Lung (tissue), 12 donors: ENCODE measurements around the gene OR10J5. TPM values are rescaled to one million over a fixed set of nuclear protein-coding genes. Genes with fewer than 3 reads are reported as not detected.
"Not testable (repeated sequence)": the region's sequence is repeated elsewhere in the genome, so short reads cannot be mapped to it uniquely, and the experiment has no call there.

Experiments used
- ATAC-seq: fragments of 200-7000 bp; cut with Tn5 transposase; one replicate; pipeline ENCODE4 v1.9.1; 2020; ENCODE audit warnings: moderate number of reproducible peaks; ENCODE audit not compliant: insufficient read depth, low FRiP score
- DNase-seq, 3 donors: peaks; one replicate each; pipeline ENCODE4 v3.0.0-alpha.2; 2013 to 2017
- H3K27ac ChIP-seq, 2 donors: one replicate each; pipeline ENCODE4 v1.5.1; 2013; ENCODE audit warnings: mild to moderate bottlenecking in 2 of 2, moderate library complexity in 2 of 2, control low read depth in 1 of 2, inconsistent platforms in 1 of 2, low read depth in 1 of 2, low read length in 1 of 2
- H3K27me3 ChIP-seq, 3 donors: one replicate each; pipeline ENCODE4 v1.5.1; 2013; ENCODE audit warnings: low read length in 2 of 3; ENCODE audit not compliant: control insufficient read depth in 3 of 3, insufficient read depth in 3 of 3
- H3K36me3 ChIP-seq, 4 donors: one replicate each; pipeline ENCODE4 v1.5.1; 2013; ENCODE audit warnings: low read length in 4 of 4, mild to moderate bottlenecking in 1 of 4, moderate library complexity in 1 of 4; ENCODE audit not compliant: control insufficient read depth in 4 of 4, insufficient read depth in 4 of 4
- H3K4me1 ChIP-seq, 5 donors: one replicate each; pipeline ENCODE4 v1.5.1; 2013; ENCODE audit warnings: low read length in 5 of 5, mild to moderate bottlenecking in 2 of 5, moderate library complexity in 1 of 5; ENCODE audit not compliant: control insufficient read depth in 5 of 5, insufficient read depth in 5 of 5
- H3K4me3 ChIP-seq: one replicate; pipeline ENCODE4 v1.5.1; 2013; ENCODE audit warnings: mild to moderate bottlenecking, control low read depth, moderate library complexity
- H3K9ac ChIP-seq, 2 donors: one replicate each; pipeline ENCODE4 v1.5.1; 2013; ENCODE audit warnings: low read length in 2 of 2, control low read depth in 1 of 2; ENCODE audit not compliant: insufficient read depth in 1 of 2
- H3K9me3 ChIP-seq, 4 donors: one replicate each; pipeline ENCODE4 v1.5.1; 2013; ENCODE audit warnings: low read length in 3 of 4, mild to moderate bottlenecking in 1 of 4, moderate library complexity in 1 of 4; ENCODE audit not compliant: control insufficient read depth in 4 of 4, insufficient read depth in 3 of 4
- WGBS, 2 donors: extraction: QIAGEN DNeasy Blood & Tissue Kit; methylation state at CpG; one replicate each; pipeline ENCODE4 v1.1.7; 2013; 5-methylcytosine and 5-hydroxymethylcytosine counted together
- polyA plus RNA-seq, 2 donors: library from polyadenylated mRNA; stranded (reverse); fragments of 200-250 nt; gene quantifications; one replicate each; pipeline ENCODE4 v1.2.1, GENCODE V29; 2013
- total RNA-seq, 2 donors: library from RNA; depleted of rRNA in 1 of 2; stranded (reverse); fragments of >200 nt in 1 of 2; gene quantifications; one replicate each; pipeline ENCODE4 v1.2.1, GENCODE V29; 2014 to 2021
- TF ChIP-seq, protein P1 (sequence below): IDR thresholded peaks from 2 replicates; pipeline ENCODE4 v1.5.1; 2012; ENCODE audit warnings: mild to moderate bottlenecking; ENCODE audit errors: control extremely low read depth, extremely low read depth
- donor health status: control.
- donor health status: control.
- donor health status: Bipolar disorder and iron deficiency.
- donor health status: healthy.
- donor health status: DM: yes; HTN: yes; CAD: no.

The OR10J5 gene
- total and polyA plus RNA-seq, 4 donors = not detected

- TF ChIP-seq, protein P1, sequence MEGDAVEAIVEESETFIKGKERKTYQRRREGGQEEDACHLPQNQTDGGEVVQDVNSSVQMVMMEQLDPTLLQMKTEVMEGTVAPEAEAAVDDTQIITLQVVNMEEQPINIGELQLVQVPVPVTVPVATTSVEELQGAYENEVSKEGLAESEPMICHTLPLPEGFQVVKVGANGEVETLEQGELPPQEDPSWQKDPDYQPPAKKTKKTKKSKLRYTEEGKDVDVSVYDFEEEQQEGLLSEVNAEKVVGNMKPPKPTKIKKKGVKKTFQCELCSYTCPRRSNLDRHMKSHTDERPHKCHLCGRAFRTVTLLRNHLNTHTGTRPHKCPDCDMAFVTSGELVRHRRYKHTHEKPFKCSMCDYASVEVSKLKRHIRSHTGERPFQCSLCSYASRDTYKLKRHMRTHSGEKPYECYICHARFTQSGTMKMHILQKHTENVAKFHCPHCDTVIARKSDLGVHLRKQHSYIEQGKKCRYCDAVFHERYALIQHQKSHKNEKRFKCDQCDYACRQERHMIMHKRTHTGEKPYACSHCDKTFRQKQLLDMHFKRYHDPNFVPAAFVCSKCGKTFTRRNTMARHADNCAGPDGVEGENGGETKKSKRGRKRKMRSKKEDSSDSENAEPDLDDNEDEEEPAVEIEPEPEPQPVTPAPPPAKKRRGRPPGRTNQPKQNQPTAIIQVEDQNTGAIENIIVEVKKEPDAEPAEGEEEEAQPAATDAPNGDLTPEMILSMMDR = no peak
- WGBS, 2 donors = 63 to 85% methylated on average over 4 of the region's 4 CpGs
- no peak for ATAC-seq
- Histone ChIP-seq H3K4me3 (no peak overlapping the region), H3K9me3 (peaks cover 0 to 4% (median 1%) of the 10 kb centered on the region in 4 donors), H3K9ac (no peak overlapping the region), H3K36me3 (no peaks in the 10 kb centered on the region), H3K27ac (no peak overlapping the region), H3K27me3 (no peaks in the 10 kb centered on the region), H3K4me1 (no peaks in the 10 kb centered on the region)
- no peak for DNase-seq
Observed at GRCh38 chr1:159508951-159509350, 26.9 kb downstream of the OR10J5 start.

DNA sequence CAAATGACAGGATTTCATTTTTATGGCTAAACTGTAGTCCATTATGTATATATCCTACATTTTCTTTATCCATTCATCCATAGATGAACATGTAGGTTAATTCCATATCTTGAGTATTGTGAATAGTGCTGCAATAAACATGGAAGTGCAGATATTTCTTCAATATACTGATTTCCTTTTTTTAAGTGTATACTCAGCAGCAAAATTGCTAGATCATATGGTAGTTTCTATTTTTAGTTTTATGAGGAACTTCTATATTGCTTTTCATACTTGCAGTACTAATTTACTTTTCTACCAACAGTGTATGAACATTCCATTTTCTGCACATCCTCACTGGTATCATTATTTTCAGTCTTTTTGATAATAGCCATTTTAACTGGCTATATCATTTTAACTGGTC, 30.1 kb downstream of the OR10J5 start:
- TF ChIP-seq, protein P1 = no peak
- no peak for ATAC-seq

DNA sequence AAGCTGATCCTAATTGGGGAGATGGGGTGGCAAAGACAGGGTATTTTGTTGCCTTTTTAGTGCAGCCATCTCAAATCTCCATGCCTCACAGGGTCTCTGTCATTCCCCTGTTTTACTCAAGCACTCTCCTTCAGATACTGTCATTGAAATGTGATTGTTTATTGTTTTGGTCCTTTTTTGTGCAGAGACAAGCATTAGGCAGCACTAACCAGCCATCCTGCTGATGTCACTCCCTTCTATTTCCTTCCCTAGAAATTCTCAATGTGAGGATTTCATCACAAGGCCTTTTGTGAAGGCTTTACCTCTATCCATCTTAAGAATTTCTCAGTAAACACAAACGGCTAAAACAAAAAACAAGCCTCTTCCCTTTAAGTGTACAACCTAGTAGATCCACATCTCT, 34.7 kb downstream of the OR10J5 start:
- Histone ChIP-seq H3K4me3 (no peak overlapping the region), H3K9ac (no peak overlapping the region), H3K4me1 (no peaks in the 10 kb centered on the region), H3K27me3 (no peaks in the 10 kb centered on the region), H3K9me3 (peaks cover 0 to 6% (median 0%) of the 10 kb centered on the region in 4 donors), H3K36me3 (no peaks in the 10 kb centered on the region), H3K27ac (no peak overlapping the region)
- no peak for DNase-seq
- TF ChIP-seq, protein P1 = no peak
- ATAC-seq = no peak
- 31 to 61% methylated on average over 1 of the region's 1 CpG for WGBS, 2 donors

More for the DNA sequence above, 30.1 kb downstream of the OR10J5 start:
- Histone ChIP-seq H3K27ac (no peak overlapping the region), H3K36me3 (no peaks in the 10 kb centered on the region), H3K9me3 (peaks cover 0 to 4% (median 2%) of the 10 kb centered on the region in 4 donors), H3K4me1 (no peaks in the 10 kb centered on the region), H3K9ac (no peak overlapping the region), H3K4me3 (no peak overlapping the region), H3K27me3 (no peaks in the 10 kb centered on the region)
- no peak for DNase-seq

- not testable (repeated sequence) for H3K9me3 ChIP-seq, H3K4me3 ChIP-seq, ATAC-seq, DNase-seq, H3K27ac ChIP-seq, H3K36me3 ChIP-seq, H3K27me3 ChIP-seq, H3K9ac ChIP-seq, H3K4me1 ChIP-seq
- WGBS, 2 donors = 92 to 94% methylated on average over 30 to 33 of the region's 33 CpGs
Observed at GRCh38 chr1:159494513-159495210, 41.1 kb downstream of the OR10J5 start.
